PC-9 (cell line): ENCODE measurements around the gene FBH1. TPM values are rescaled to one million over a fixed set of nuclear protein-coding genes. Genes with fewer than 3 reads are reported as not detected.

Experiments
- BruUV-seq: library from RNA; stranded (reverse); fragments of 400-500 nt; replicated peaks from 2 replicates; lab custom pipeline; 2021; lab: Mats Ljungman, UMichigan
- CTCF ChIA-PET: fragments of 300-600 bp; sonication (Branson Sonifier 250); formaldehyde crosslinking; loops from one replicate; lab custom pipeline; 2022; ENCODE audit warnings: antibody characterized with exemption; lab: Charles Lee
- POLR2A ChIA-PET: fragments of 300-600 bp; sonication (Branson Sonifier 250); formaldehyde crosslinking; loops from one replicate; lab custom pipeline; 2022; ENCODE audit warnings: antibody characterized with exemption; ENCODE audit not compliant: unreplicated experiment; lab: Charles Lee
- DNase-seq, 2 experiments: peaks; one replicate each; pipeline versions ENCODE4 v3.0.0 to v3.0.0-alpha.2; 2015 to 2022; ENCODE audit warnings: mixed read lengths in 1 of 2
- H2AFZ ChIP-seq: fragments of 200-600 bp; sonication (generic); 2 replicates; pipeline ENCODE4 v1.8.1; 2017; ENCODE audit warnings: antibody characterized with exemption
- H3F3A ChIP-seq: fragments of 200-600 bp; sonication (generic); 2 replicates; pipeline ENCODE4 v1.8.1; 2017; ENCODE audit warnings: antibody characterized with exemption, mild to moderate bottlenecking, low read depth; ENCODE audit not compliant: insufficient read depth
- H3K27ac ChIP-seq: fragments of 200-600 bp; sonication (generic); 2 replicates; pipeline ENCODE4 v1.6.1; 2016; ENCODE audit warnings: mixed run types
- H3K27me3 ChIP-seq: fragments of 200-600 bp; sonication (generic); 2 replicates; pipeline ENCODE4 v1.6.1; 2016; ENCODE audit warnings: low read depth, mixed run types; ENCODE audit not compliant: insufficient read depth
- H3K36me3 ChIP-seq: fragments of 200-600 bp; sonication (generic); 2 replicates; pipeline ENCODE4 v1.6.1; 2016; ENCODE audit warnings: low read depth, mixed run types
- H3K4me1 ChIP-seq: fragments of 200-600 bp; sonication (generic); replicated peaks from 2 replicates; pipeline ENCODE4 v1.6.1; 2016; ENCODE audit warnings: mixed run types; ENCODE audit not compliant: insufficient read depth
- H3K4me2 ChIP-seq: fragments of 200-600 bp; sonication (generic); 2 replicates; pipeline ENCODE4 v1.6.1; 2017; ENCODE audit warnings: mixed run types
- H3K4me3 ChIP-seq: fragments of 200-600 bp; sonication (generic); 2 replicates; pipeline ENCODE4 v1.6.1; 2016; ENCODE audit warnings: mixed run types
- H3K79me2 ChIP-seq: fragments of 200-600 bp; sonication (generic); 2 replicates; pipeline ENCODE4 v1.6.1; 2017; ENCODE audit warnings: low read depth, mixed run types
- H3K9me2 ChIP-seq: fragments of 200-600 bp; sonication (generic); 2 replicates; pipeline ENCODE4 v1.8.1; 2017; ENCODE audit warnings: mild to moderate bottlenecking; ENCODE audit not compliant: insufficient read depth
- H3K9me3 ChIP-seq: fragments of 200-600 bp; sonication (generic); 2 replicates; pipeline ENCODE4 v1.8.1; 2016; ENCODE audit warnings: low read depth; ENCODE audit not compliant: insufficient read depth
- H4K20me1 ChIP-seq: fragments of 200-600 bp; sonication (generic); 2 replicates; pipeline ENCODE4 v1.8.1; 2017; ENCODE audit not compliant: insufficient read depth
- CTCF ChIP-seq: fragments of 200-600 bp; sonication (generic); conservative IDR thresholded peaks from 2 replicates; pipeline ENCODE4 v1.6.1; 2017; ENCODE audit warnings: mixed run types, antibody characterized with exemption, mild to moderate bottlenecking, moderate library complexity
- EZH2 ChIP-seq: fragments of 200-600 bp; sonication (generic); IDR thresholded peaks from 2 replicates; pipeline ENCODE4 v1.8.0; 2017; ENCODE audit warnings: antibody characterized with exemption, low read depth
- intact Hi-C: fragments of 100-400 bp; cut with micrococcal nuclease; formaldehyde crosslinking; loops from one replicate; pipeline ENCODE4 v1.10.0; 2022; ENCODE audit not compliant: unreplicated experiment
- total RNA-seq: library from RNA; stranded (reverse); gene quantifications from 2 replicates; pipeline ENCODE4 v1.2.3, GENCODE V29; 2021

FBH1 gene
- total RNA-seq, 1 experiment from 2014 or later = 68.0 TPM

- intact Hi-C loops = no loop called here
- no peaks in the 10 kb centered on the region for H3K9me3 ChIP-seq
- no peak overlapping the region for H3K4me2 ChIP-seq
- POLR2A ChIA-PET = no interaction called here
- H3K27me3 ChIP-seq = no peaks in the 10 kb centered on the region
- no peaks in the 10 kb centered on the region for H4K20me1 ChIP-seq
- H3K4me3 ChIP-seq = no peak overlapping the region
- no peaks in the 10 kb centered on the region for H3K4me1 ChIP-seq
- no TSS peak for BruUV-seq
- H2AFZ ChIP-seq = no peak overlapping the region
- H3K36me3 ChIP-seq = no peaks in the 10 kb centered on the region
- H3K27ac ChIP-seq = no peak overlapping the region
- no peak for TF ChIP-seq CTCF
- TF ChIP-seq EZH2 = no peak
- H3K79me2 ChIP-seq = no peaks in the 10 kb centered on the region
- H3F3A ChIP-seq = no peaks in the 10 kb centered on the region
- CTCF ChIA-PET = interaction anchor here (0.6 kb wide), 1 partner anchor 56 kb away, joined by 4 read pairs; no protein-coding TSS in a partner anchor
- no peaks in the 10 kb centered on the region for H3K9me2 ChIP-seq
- DNase-seq = no peak
These were observed 12.7 kb downstream of the FBH1 start for GRCh38 chr10:5902511-5903274.

- no peaks in the 10 kb centered on the region for H3K9me2 ChIP-seq
- H3F3A ChIP-seq = no peaks in the 10 kb centered on the region
- H3K4me3 ChIP-seq = no peak overlapping the region
- H3K4me1 ChIP-seq = no peaks in the 10 kb centered on the region
- H3K36me3 ChIP-seq = no peaks in the 10 kb centered on the region
- intact Hi-C loops = no loop called here
- no TSS peak for BruUV-seq
- H4K20me1 ChIP-seq = no peaks in the 10 kb centered on the region
- ChIA-PET CTCF (no interaction called here), POLR2A (interaction anchor here (0.6 kb wide), 1 partner anchor 212 kb away, joined by 9 read pairs; no protein-coding TSS in a partner anchor)
- no peak for TF ChIP-seq CTCF
- no peak for TF ChIP-seq EZH2
- no peak overlapping the region for H3K4me2 ChIP-seq
- H3K27ac ChIP-seq = no peak overlapping the region
- H3K9me3 ChIP-seq = no peaks in the 10 kb centered on the region
- no peaks in the 10 kb centered on the region for H3K27me3 ChIP-seq
- H2AFZ ChIP-seq = no peak overlapping the region
- no peak for DNase-seq
- H3K79me2 ChIP-seq = no peaks in the 10 kb centered on the region
These were observed 13.5 kb downstream of the FBH1 start for GRCh38 chr10:5903563-5903962.

GRCh38 chr10:5904227-5904626, 14.2 kb downstream of the FBH1 start:
- no peaks in the 10 kb centered on the region for H4K20me1 ChIP-seq
- no peaks in the 10 kb centered on the region for H3K27me3 ChIP-seq
- no peak for DNase-seq
- no peaks in the 10 kb centered on the region for H3K9me3 ChIP-seq
- BruUV-seq = no TSS peak
- no peak overlapping the region for H3K4me2 ChIP-seq
- no peak overlapping the region for H2AFZ ChIP-seq
- H3F3A ChIP-seq = no peaks in the 10 kb centered on the region
- H3K79me2 ChIP-seq = no peaks in the 10 kb centered on the region
- H3K9me2 ChIP-seq = no peaks in the 10 kb centered on the region
- no peaks in the 10 kb centered on the region for H3K4me1 ChIP-seq
- CTCF ChIA-PET = no interaction called here
- H3K4me3 ChIP-seq = no peak overlapping the region
- no peak for TF ChIP-seq CTCF
- TF ChIP-seq EZH2 = no peak
- POLR2A ChIA-PET = interaction anchor here (0.5 to 0.6 kb wide), 2 partner anchors 53 to 213 kb away, joined by 9 to 15 read pairs; no protein-coding TSS in a partner anchor
- intact Hi-C loops = no loop called here
- H3K36me3 ChIP-seq = no peaks in the 10 kb centered on the region
- no peak overlapping the region for H3K27ac ChIP-seq
